Naive B cell (primary cell): ENCODE results near the gene KSR1. TPM values are rescaled to one million over a fixed set of nuclear protein-coding genes. Genes with fewer than 3 reads are reported as not detected.

ENCODE experiments used
- ATAC-seq, 2 donors: fragments of 150-1000 bp; cut with Tn5 transposase; 2 replicates each; pipeline ENCODE4 v1.10.0; 2021; ENCODE audit warnings: low read depth in 2 of 2, mild to moderate bottlenecking in 2 of 2, moderate library complexity in 2 of 2
- DNase-seq: peaks from one replicate; pipeline ENCODE4 v3.0.0; 2022
- H3K27ac Mint-ChIP-seq, 6 donors: one replicate each; pipeline ENCODE4 v1.8.0; 2020 to 2022; ENCODE audit warnings: mild to moderate bottlenecking in 6 of 6, mixed read lengths in 6 of 6, moderate library complexity in 5 of 6, inconsistent platforms in 2 of 6
- H3K27me3 Mint-ChIP-seq, 3 donors: one replicate each; pipeline ENCODE4 v1.8.0; 2021 to 2022; ENCODE audit warnings: mixed read lengths in 3 of 3, mild to moderate bottlenecking in 1 of 3
- H3K36me3 Mint-ChIP-seq, 2 donors: one replicate each; pipeline ENCODE4 v1.8.0; 2020 to 2022; ENCODE audit warnings: mixed read lengths in 2 of 2, inconsistent platforms in 1 of 2, mild to moderate bottlenecking in 1 of 2
- H3K4me1 Mint-ChIP-seq, 3 donors: one replicate each; pipeline ENCODE4 v1.8.0; 2020 to 2022; ENCODE audit warnings: mixed read lengths in 3 of 3, inconsistent platforms in 1 of 3, mild to moderate bottlenecking in 1 of 3, moderate library complexity in 1 of 3
- H3K4me3 Mint-ChIP-seq, 8 donors: one replicate each; pipeline ENCODE4 v1.8.0; 2020 to 2022; ENCODE audit warnings: mild to moderate bottlenecking in 8 of 8, mixed read lengths in 8 of 8, moderate library complexity in 8 of 8, inconsistent platforms in 2 of 8
- H3K9me3 Mint-ChIP-seq, 7 donors: one replicate each; pipeline ENCODE4 v1.8.0; 2020 to 2022; ENCODE audit warnings: mixed read lengths in 7 of 7, mild to moderate bottlenecking in 5 of 7, inconsistent platforms in 2 of 7, moderate library complexity in 1 of 7
- polyA plus RNA-seq, 6 donors: library from polyadenylated mRNA; unstranded; fragments of 300-500 nt; fragmentation: Illumina TruSeq; gene quantifications; one replicate each; pipeline ENCODE4 v1.2.3, GENCODE V29; 2021; ENCODE audit warnings: low read depth in 6 of 6

Gene KSR1
- polyA plus RNA-seq, 6 donors from 2014 or later: 0.38 to 4.4 (median 2.3) TPM

DNA sequence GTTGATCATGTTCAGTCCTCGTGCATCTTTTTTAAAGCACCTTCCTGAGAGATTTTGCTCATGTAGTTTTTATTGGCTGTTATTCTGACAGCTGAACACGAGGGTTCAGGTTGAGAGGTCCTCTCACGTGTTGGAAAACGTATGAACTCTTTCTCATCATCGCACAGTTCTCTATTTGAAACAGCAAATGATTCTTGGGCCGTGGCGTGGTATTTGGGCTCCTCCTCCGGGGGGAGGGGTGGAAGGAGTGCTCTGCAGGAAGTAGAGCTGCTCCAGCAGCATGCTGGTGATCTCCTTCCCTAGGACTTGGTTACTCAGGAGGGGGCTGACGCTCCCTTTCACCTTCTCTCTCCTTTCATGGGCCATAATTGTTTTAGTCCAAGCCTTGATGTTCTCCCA lies 70.4 kb downstream of the KSR1 start:
- Mint-ChIP-seq H3K27ac (peak overlapping the region in 4 of 6 donors; percentile 4 to 62 (median 34)), H3K36me3 (no peaks in the 10 kb centered on the region), H3K4me3 (peak overlapping the region in 4 of 8 donors; percentile 1 to 22 (median 4)), H3K27me3 (no peaks in the 10 kb centered on the region), H3K4me1 (peaks cover 45 to 50% (median 46%) of the 10 kb centered on the region in 3 donors), H3K9me3 (no peaks in the 10 kb centered on the region)
- peak; percentile 90 to 91 for ATAC-seq
- peak; percentile 33 for DNase-seq

DNA sequence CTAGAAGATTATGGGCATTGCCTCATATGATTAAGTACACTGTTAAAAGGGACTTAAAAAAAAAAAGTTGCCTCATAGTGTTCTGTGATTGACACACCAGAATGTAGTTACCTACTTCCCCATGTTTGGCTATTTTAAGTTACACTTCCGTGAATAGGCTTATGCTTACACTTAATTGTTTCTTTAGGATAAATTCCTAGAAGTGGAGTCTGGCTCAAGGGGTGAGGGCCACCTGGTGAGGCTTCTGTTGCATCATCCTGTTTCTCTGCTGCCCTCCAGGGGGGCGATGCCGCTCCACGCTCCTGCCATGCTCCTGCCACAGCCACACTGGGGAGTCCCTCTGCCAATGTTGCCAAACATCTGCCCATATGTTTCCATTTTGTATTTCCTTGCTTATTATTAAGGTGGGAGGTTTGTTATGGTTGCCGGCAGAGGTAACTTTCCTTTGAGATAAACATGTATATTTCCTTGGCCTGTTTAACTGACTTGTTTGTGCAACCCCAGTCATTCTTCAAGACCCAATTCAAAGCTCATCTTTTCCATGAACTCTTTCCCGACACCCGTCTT lies 73.1 kb downstream of the KSR1 start:
- Mint-ChIP-seq H3K27me3 (no peaks in the 10 kb centered on the region), H3K36me3 (no peaks in the 10 kb centered on the region), H3K9me3 (no peaks in the 10 kb centered on the region), H3K4me1 (peaks cover 43 to 55% (median 44%) of the 10 kb centered on the region in 3 donors), H3K27ac (peak overlapping the region in 3 of 6 donors; percentile 1 to 83 (median 78)), H3K4me3 (no peak overlapping the region)
- ATAC-seq (peak in 1 of 2 donors; percentile 22), DNase-seq (no peak)

DNA sequence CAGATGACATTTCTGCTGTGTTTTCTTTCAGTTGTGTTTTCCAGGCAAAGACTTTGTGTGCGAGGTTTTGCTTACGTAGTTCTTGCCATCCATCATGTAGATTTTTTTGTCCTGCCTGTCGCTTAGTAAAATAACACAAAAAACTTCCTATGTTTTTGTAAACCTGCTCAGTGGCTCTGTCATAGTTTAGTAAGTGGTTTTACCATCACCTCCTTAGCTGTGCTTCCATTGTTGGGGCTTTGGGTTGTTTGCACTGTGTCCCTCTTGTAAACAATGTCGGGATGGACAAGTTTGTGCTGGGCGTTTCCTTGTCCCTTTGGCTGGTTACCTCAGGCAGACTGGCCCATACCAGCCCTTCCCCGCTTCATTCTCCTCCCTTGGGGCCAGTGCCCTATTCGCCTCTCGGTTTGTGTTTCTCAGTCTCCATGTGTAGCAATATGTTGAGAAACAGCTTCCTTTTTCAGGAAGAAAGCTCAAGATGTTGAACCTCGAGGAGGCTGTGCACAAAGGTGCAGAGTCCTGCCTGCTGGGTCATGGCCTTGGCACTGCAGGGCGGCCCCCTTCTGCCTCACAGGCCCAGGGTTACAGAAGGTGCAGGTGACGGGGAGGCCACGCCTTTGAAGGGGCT lies 74.6 kb downstream of the KSR1 start:
- H3K27ac Mint-ChIP-seq: peak overlapping the region in 3 of 6 donors; percentile 46 to 85 (median 60)
- no peaks in the 10 kb centered on the region for H3K27me3 Mint-ChIP-seq
- peaks cover 43 to 52% (median 47%) of the 10 kb centered on the region in 3 donors for H3K4me1 Mint-ChIP-seq
- ATAC-seq (peak; percentile 18 to 20), DNase-seq (no peak)
- H3K4me3 Mint-ChIP-seq: peak overlapping the region in 3 of 8 donors; percentile 9 to 82 (median 56)
- H3K9me3 Mint-ChIP-seq: no peaks in the 10 kb centered on the region
- no peaks in the 10 kb centered on the region for H3K36me3 Mint-ChIP-seq

DNA sequence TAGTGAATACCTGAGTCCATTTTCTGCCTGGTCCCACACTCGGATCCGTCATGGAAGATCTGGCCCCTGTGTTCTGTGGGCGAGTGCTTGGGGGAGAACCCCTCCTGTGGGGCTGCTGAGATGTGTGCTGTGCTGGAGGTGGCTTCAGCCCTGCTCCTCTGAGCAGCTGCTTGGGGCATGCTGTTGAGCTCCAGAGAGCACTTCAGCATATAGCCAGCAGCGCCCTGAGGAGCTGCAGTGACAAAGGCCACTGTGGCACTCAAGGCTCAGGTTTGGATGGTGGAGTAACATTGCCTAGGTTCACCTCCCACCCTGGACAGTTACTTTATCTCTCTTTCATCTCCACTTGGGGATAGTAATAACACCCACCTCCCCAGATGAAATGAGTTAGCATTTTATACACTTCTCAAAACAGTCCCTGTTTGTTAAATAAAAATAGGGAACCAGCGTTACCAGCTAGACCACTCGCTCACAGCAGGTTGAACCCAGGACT lies 75.3 kb downstream of the KSR1 start:
- DNase-seq (no peak), ATAC-seq (peak in 1 of 2 donors; percentile 15)
- peak overlapping the region in 4 of 6 donors; percentile 46 to 75 (median 58) for H3K27ac Mint-ChIP-seq
- H3K36me3 Mint-ChIP-seq: no peaks in the 10 kb centered on the region
- H3K4me1 Mint-ChIP-seq: peaks cover 37 to 46% (median 45%) of the 10 kb centered on the region in 3 donors
- H3K9me3 Mint-ChIP-seq: no peaks in the 10 kb centered on the region
- peak overlapping the region in 1 of 8 donors; percentile 9 for H3K4me3 Mint-ChIP-seq
- no peaks in the 10 kb centered on the region for H3K27me3 Mint-ChIP-seq

DNA sequence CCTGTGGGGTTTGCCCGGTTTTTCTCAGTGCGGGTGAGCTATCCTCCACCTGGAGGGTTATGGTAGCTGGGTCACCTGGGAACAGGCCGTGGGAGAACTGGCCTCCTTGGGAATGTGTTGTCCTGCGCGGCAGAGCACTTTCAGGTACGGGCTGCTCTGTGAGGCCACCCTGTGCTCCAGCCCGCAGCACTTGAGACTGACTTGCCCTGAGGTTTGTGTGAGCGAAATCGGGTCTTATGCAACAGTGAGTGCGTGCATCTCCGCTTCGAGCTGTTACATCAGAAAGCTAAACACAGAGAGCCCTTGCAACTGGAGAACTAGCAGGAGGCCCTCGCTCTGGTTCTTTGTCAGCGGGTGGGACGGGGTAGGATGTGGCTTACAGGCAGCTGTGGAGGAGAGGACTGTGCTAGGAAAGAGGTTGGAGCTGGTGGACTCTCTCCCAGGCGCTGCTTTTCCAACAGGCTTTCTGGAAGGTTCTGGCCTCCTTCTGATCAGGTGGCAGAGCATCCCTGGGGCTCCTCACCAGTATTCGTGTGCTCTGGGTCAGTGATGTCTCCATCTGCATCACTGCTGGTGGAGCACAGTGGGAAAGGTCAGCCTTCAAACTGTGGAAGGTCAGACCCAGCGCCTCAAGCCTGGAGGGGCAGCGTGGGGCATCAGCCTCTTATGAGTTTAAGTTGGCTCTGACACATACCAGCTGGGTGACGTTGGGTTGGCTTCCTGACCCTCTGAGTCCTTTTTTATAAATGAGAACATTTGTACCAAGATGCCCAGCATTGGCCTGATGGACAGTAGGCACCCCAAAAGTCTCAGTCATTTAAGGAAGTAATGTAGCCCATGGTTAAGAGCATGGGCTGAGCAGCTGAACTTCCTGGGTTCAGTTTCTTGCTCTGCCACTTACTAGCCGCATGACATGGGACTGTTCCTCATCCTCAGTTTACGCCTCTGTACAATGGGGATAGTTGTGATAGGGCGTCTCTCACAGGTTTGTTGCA lies 76.3 kb downstream of the KSR1 start:
- Mint-ChIP-seq H3K36me3 (no peaks in the 10 kb centered on the region), H3K27ac (peak overlapping the region in 1 of 6 donors; percentile 38), H3K9me3 (no peaks in the 10 kb centered on the region), H3K4me1 (peaks cover 32 to 42% (median 37%) of the 10 kb centered on the region in 3 donors), H3K4me3 (peak overlapping the region in 1 of 8 donors; percentile 63), H3K27me3 (no peaks in the 10 kb centered on the region)
- no peak for ATAC-seq
- no peak for DNase-seq

DNA sequence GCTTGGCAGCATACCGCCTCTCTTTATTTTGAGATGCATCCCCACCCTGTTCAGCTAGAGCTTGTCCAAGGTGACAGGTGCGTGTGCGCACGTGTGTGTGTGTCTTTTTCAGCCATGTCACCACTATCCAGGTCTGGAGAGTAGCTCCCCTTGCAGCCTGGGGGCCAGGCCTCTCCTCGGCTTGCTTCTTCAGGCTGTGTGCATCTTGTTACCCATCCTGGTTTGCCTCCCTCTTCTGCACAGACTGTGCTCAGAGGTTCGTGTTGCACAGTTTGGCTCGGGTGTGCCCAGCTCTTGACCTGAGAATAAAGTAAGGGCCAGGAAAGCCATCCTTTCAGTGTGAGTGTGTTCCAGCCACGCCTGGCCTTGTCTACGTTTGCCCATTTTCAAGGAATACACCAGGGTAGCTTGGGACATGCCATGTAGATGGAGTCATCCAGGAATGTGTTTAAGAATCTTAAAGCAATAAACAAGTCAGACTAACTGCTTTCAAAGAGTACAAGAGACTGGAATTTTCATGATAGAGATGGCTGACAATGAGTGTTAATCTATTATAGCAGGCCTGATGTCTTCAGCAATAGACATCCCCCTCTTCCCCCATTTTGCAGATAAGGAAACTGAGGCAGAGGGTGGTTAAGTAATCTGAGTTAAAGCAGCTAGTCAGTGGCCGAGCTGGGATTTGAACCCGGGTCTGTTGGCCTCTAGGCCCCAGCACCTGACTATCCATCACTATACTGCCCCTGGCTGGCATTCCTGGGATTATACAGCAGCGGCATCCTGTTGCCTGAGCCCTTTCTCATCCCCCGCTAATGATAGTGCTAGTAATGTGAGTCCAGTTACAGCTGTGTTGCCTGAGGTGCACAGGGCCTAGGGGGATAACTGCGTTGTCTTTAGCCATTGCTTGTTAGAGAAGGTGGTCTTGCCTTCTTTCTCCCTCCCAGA lies 77.9 kb downstream of the KSR1 start:
- ATAC-seq: no peak
- no peak overlapping the region for H3K4me3 Mint-ChIP-seq
- no peaks in the 10 kb centered on the region for H3K27me3 Mint-ChIP-seq
- peak overlapping the region in 1 of 6 donors; percentile 49 for H3K27ac Mint-ChIP-seq
- no peaks in the 10 kb centered on the region for H3K36me3 Mint-ChIP-seq
- no peaks in the 10 kb centered on the region for H3K9me3 Mint-ChIP-seq
- H3K4me1 Mint-ChIP-seq: peaks cover 32 to 41% (median 34%) of the 10 kb centered on the region in 3 donors
- DNase-seq: no peak

DNA sequence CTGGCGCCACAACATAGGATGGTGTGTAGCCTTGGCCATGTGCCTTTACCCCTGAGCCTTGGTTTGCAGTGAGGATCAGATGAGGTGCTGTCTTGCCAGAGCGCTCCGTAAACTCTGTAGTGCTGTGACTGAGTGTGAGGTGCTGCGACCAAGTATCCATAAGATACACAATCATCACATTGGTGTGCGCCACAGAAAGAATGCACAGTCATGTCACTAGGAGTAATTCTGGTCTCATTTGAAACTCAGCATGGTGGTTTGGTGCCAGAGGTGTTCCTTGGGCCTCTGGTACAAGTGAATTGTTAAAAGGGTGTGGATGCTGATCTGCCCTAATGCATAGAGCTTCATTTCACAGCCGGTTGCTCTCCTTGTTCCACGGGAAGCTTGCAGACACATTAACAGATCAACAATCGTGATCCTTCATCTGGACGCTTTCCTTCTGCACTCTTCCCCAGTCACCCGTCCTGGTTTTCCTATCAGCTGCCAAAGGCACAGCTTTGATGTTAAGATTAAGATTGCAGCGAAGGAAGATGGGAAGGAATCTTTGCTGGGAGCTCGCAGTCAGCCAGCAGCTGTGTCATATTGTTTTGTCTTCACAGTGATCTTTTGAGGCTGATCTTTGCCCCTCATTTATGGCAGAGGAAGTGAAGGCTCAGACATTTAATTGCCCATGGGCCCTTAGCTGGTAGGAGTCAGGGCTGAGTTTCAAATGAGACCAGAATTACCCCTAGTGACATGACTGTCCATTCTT lies 79.1 kb downstream of the KSR1 start:
- H3K27me3 Mint-ChIP-seq: no peaks in the 10 kb centered on the region
- no peak overlapping the region for H3K4me3 Mint-ChIP-seq
- peaks cover 21 to 30% (median 26%) of the 10 kb centered on the region in 3 donors for H3K4me1 Mint-ChIP-seq
- no peak for DNase-seq
- no peak for ATAC-seq
- H3K36me3 Mint-ChIP-seq: no peaks in the 10 kb centered on the region
- no peaks in the 10 kb centered on the region for H3K9me3 Mint-ChIP-seq
- peak overlapping the region in 1 of 6 donors; percentile 56 for H3K27ac Mint-ChIP-seq

DNA sequence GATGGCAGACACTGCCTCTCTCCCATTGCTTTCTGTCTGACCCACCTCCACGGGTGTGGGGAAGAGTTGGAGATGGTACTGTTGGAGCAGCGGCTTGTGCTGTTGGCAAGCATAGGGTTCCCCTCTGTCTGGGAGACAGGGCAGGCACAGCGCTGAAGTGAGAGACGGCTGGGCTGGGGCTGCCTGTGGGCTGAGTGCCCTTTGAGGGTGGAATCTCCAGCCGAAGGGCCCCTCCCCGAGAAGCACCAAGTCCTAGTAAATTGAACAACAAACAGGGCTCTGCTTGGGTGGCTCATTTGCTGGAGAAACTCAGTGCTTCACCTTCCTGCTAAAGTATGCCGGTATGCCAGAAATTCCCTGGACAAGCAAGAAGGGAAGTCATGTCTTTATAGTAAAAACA lies 79.7 kb downstream of the KSR1 start:
- DNase-seq: no peak
- Mint-ChIP-seq H3K4me1 (peaks cover 19 to 28% (median 23%) of the 10 kb centered on the region in 3 donors), H3K27ac (peak overlapping the region in 1 of 6 donors; percentile 56), H3K4me3 (no peak overlapping the region), H3K36me3 (no peaks in the 10 kb centered on the region), H3K27me3 (no peaks in the 10 kb centered on the region), H3K9me3 (no peaks in the 10 kb centered on the region)
- ATAC-seq: no peak

DNA sequence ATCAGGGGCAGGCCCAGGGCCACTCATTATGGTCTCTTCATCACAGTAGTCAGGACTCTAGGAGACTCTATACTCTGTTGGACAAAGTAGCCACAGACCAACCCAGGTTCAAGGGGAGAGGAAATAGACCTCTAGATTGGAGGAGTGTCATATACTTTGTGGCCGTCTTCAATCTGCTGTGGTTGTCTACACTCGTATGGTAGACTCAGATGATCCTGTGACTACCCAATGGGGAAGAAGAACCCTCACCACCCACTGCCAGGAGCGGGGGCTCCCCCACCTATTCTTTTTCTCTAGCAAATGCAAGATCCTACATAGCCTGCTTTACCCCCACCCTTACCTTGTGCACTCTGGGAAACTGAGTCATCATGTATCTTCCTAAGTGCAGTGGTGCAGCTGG lies 80.5 kb downstream of the KSR1 start:
- Mint-ChIP-seq H3K4me1 (peaks cover 22 to 28% (median 23%) of the 10 kb centered on the region in 3 donors), H3K27me3 (no peaks in the 10 kb centered on the region), H3K36me3 (no peaks in the 10 kb centered on the region), H3K4me3 (no peak overlapping the region), H3K9me3 (no peaks in the 10 kb centered on the region), H3K27ac (peak overlapping the region in 1 of 6 donors; percentile 36)
- no peak for DNase-seq
- ATAC-seq: no peak

DNA sequence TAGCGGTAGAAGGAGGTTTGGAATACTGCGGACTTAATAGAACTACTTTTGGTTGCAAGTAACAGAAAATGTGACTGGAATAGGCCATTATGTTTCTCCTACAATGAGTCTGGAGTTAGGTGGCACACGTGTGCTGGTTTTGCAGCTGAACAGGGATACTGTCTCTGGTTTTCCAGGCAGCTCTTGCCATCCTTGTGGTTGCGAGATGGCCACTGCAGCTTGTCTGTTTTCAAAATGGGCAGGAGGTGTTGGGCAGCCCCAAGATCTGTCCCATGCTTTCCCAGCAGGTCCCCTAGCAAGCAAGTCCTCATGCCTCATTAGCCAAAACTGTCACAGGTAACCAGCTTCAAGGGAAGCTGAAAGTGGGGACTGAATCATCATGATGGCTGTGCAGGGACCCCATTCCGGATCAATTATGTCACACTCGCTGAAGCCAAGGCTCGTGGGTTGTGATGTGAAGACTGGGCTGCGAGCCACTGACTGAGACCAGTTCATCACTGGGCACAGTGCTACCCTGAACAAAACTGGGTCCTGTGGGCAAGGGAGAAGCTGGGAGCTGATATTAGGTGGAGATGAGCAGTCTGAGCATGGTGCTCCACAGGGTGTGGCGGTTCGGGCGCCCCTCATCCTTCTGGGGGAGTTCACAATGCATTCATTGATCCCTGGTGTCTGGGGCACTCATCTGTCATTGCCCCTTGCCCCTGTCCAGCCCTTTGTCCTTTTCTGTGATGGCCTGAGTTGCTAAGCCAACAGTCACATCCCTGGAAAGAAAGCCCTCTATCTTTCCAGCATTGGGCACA lies 82.1 kb downstream of the KSR1 start:
- no peaks in the 10 kb centered on the region for H3K9me3 Mint-ChIP-seq
- no peak for ATAC-seq
- H3K4me3 Mint-ChIP-seq: no peak overlapping the region
- DNase-seq: no peak
- no peak overlapping the region for H3K27ac Mint-ChIP-seq
- H3K36me3 Mint-ChIP-seq: no peaks in the 10 kb centered on the region
- peaks cover 29 to 41% (median 34%) of the 10 kb centered on the region in 3 donors for H3K4me1 Mint-ChIP-seq
- H3K27me3 Mint-ChIP-seq: no peaks in the 10 kb centered on the region

DNA sequence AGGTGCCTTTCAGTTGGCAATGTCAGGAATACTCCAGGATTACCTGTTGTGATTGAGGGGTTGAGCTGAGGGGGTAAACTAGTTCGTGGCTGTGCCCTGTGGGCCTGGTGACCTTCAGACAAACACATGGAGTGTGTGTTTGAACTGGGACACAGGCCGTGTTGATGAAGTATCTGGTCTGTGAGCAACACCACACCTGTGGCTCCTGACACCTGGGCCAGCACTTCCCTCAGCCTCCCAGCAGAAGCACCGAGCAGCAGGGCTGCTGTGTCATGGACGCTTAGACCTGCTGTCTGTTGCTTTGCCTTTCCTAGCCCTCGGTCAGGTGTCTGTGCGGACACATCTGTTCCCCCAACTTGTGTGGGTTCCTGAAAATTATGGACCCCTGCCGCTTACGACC lies 82.9 kb downstream of the KSR1 start:
- peaks cover 37 to 49% (median 37%) of the 10 kb centered on the region in 3 donors for H3K4me1 Mint-ChIP-seq
- H3K27me3 Mint-ChIP-seq: no peaks in the 10 kb centered on the region
- no peaks in the 10 kb centered on the region for H3K36me3 Mint-ChIP-seq
- H3K27ac Mint-ChIP-seq: peak overlapping the region in 1 of 6 donors; percentile 82
- no peak overlapping the region for H3K4me3 Mint-ChIP-seq
- no peak for ATAC-seq
- H3K9me3 Mint-ChIP-seq: no peaks in the 10 kb centered on the region
- DNase-seq: no peak
